Activated naive CD4-positive, alpha-beta T cell treated with anti-CD3 and anti-CD28 coated beads, Interleukin-2, amount 50 U/mL, for 24 hours (primary cell): ENCODE data around the gene ADCY4.
A peak's percentile ranks its signal among the peaks of the same experiment; 100 is the strongest.

ENCODE experiments used
- H3K27ac Mint-ChIP-seq: one replicate; pipeline ENCODE4 v1.8.0; 2021; ENCODE audit warnings: mild to moderate bottlenecking, mixed read lengths
- H3K27me3 Mint-ChIP-seq: one replicate; pipeline ENCODE4 v1.8.0; 2021; ENCODE audit warnings: mixed read lengths
- H3K36me3 Mint-ChIP-seq: one replicate; pipeline ENCODE4 v1.8.0; 2021; ENCODE audit warnings: mixed read lengths
- H3K4me1 Mint-ChIP-seq: one replicate; pipeline ENCODE4 v1.8.0; 2021; ENCODE audit warnings: mixed read lengths
- H3K4me3 Mint-ChIP-seq: one replicate; pipeline ENCODE4 v1.8.0; 2021; ENCODE audit warnings: mild to moderate bottlenecking, mixed read lengths
- H3K9me3 Mint-ChIP-seq: one replicate; pipeline ENCODE4 v1.8.0; 2021; ENCODE audit warnings: mixed read lengths

The ADCY4 gene

DNA sequence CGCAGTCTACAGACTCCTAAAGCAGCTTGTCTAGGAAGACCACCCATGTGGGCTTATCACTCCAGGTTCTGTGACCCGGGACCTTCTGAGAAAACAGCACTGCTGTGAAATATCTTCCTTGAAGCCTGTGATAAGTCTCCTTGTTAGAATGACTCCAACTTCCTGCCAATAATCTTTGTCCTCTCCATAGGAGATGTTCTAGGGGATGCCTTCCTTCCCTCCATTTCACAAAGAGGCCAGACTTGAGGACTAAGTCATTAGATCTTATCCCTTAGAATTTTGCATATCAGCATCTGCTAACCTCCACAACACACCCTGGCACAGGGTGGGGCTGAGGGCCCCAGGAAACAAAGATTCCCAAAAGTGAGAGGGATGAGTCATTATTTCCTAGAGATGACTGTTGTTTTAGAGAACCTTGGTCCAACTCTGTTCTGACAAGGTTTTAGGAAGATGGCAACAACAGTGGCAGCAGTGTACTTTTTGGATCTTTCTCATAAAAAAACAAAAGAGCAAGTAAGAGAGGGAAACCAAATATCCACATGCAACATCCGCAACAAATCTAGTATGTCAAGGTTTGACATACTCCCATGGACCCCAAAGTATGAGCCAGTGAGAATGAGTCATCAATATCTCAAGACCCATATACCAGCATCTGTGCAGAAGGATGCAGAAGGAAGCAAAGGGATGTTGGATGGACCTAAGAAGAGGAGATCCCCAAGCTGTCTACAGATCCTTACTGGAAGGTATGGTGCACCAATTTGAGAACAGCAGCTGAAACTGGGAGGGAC lies 17.5 kb downstream of the ADCY4 start:
- peaks cover 43% of the 10 kb centered on the region for H3K4me1 Mint-ChIP-seq
- no peaks in the 10 kb centered on the region for H3K27me3 Mint-ChIP-seq
- H3K4me3 Mint-ChIP-seq = peak overlapping the region; percentile 7
- H3K27ac Mint-ChIP-seq = peak overlapping the region; percentile 35
- H3K9me3 Mint-ChIP-seq = no peaks in the 10 kb centered on the region
- peaks cover 2% of the 10 kb centered on the region for H3K36me3 Mint-ChIP-seq

DNA sequence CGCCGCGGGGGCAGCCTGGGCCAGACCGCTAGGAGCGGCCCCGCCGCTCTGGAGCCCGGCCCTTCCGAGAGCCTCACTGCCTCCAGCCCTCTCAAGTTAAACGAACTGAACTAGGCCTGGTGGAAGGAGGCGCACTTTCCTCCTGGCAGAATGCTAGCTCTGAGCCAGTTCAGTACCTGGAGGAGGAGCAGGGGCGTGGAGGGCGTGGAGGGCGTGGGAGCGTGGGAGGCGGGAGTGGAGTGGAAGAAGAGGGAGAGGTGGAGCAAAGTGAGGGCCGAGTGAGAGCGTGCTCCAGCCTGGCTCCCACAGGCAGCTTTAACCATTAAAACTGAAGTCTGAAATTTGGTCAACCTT lies 18.3 kb downstream of the ADCY4 start:
- Mint-ChIP-seq H3K4me1 (peaks cover 51% of the 10 kb centered on the region), H3K27me3 (no peaks in the 10 kb centered on the region), H3K9me3 (no peaks in the 10 kb centered on the region), H3K27ac (no peak overlapping the region), H3K4me3 (no peak overlapping the region), H3K36me3 (peaks cover 3% of the 10 kb centered on the region)

DNA sequence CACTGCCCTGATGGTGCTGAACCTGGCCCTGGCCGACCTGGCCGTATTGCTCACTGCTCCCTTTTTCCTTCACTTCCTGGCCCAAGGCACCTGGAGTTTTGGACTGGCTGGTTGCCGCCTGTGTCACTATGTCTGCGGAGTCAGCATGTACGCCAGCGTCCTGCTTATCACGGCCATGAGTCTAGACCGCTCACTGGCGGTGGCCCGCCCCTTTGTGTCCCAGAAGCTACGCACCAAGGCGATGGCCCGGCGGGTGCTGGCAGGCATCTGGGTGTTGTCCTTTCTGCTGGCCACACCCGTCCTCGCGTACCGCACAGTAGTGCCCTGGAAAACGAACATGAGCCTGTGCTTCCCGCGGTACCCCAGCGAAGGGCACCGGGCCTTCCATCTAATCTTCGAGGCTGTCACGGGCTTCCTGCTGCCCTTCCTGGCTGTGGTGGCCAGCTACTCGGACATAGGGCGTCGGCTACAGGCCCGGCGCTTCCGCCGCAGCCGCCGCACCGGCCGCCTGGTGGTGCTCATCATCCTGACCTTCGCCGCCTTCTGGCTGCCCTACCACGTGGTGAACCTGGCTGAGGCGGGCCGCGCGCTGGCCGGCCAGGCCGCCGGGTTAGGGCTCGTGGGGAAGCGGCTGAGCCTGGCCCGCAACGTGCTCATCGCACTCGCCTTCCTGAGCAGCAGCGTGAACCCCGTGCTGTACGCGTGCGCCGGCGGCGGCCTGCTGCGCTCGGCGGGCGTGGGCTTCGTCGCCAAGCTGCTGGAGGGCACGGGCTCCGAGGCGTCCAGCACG lies 18.9 kb downstream of the ADCY4 start:
- Mint-ChIP-seq H3K4me3 (no peak overlapping the region), H3K36me3 (peaks cover 3% of the 10 kb centered on the region), H3K27ac (no peak overlapping the region), H3K4me1 (peaks cover 53% of the 10 kb centered on the region), H3K27me3 (no peaks in the 10 kb centered on the region), H3K9me3 (no peaks in the 10 kb centered on the region)

DNA sequence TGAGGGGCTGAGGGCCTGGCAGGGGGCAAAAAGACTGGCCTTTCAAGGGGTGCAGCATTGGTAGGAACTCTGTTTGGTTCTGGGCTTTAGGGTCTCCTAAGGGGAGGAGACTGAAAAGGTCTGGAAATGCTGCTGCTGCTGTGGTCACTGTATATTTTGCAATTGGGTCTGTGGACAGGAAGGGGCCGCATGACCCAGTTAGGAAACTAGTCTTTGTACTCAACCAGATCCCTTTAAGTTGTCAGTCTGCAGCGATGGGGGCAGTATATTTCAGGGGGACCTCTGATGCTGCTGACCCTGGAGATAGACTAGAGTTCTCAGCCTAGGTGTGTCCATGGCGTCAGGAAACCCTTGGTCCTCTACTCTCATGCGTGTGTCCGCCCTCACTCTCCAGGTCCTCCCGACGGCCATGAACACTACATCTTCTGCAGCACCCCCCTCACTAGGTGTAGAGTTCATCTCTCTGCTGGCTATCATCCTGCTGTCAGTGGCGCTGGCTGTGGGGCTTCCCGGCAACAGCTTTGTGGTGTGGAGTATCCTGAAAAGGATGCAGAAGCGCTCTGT lies 19.5 kb downstream of the ADCY4 start:
- H3K4me3 Mint-ChIP-seq = no peak overlapping the region
- H3K4me1 Mint-ChIP-seq = peaks cover 55% of the 10 kb centered on the region
- H3K27ac Mint-ChIP-seq = no peak overlapping the region
- peaks cover 3% of the 10 kb centered on the region for H3K36me3 Mint-ChIP-seq
- no peaks in the 10 kb centered on the region for H3K9me3 Mint-ChIP-seq
- H3K27me3 Mint-ChIP-seq = no peaks in the 10 kb centered on the region

DNA sequence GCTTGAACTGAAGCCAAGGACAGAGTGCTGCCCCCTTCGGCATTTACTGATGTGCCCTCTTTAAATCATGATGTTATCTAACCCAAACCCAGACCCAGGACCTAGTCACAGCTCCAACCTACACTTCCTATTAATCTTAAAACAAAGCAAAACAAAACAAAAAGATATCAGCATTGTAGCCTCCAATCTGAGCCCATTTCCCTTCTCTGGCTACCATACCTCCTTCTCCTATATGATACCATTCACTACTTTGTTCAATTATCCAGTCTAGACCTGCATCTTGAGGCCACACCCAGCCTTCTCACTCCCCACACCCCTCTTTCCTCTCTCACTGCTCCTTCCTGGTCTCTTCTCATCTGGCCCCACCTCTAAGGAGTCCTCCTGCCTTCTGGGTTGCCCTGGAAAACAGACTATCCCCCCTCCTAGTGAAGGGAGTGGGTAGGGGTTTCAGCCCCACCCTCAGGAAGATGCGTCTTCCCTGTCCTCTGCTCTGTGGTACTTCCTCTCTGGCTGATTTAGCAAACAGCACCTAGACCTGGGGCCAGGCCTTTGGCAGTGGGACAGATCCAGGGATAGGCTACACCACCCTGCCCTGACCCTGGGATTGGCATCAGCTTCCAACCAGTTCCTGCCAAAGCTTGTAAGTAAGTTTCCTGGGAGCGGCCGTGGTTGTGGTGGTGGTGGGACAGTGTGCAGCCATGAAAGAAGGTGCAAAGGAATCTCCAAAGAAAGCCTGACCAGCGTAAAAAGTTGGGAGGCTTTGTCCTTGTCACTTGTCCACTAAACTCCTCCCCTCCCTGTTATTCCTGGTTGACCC lies 20.3 kb downstream of the ADCY4 start:
- Mint-ChIP-seq H3K4me1 (peaks cover 63% of the 10 kb centered on the region), H3K4me3 (peak overlapping the region; percentile 34), H3K36me3 (peaks cover 3% of the 10 kb centered on the region), H3K27me3 (no peaks in the 10 kb centered on the region), H3K9me3 (no peaks in the 10 kb centered on the region), H3K27ac (peak overlapping the region; percentile 84)

DNA sequence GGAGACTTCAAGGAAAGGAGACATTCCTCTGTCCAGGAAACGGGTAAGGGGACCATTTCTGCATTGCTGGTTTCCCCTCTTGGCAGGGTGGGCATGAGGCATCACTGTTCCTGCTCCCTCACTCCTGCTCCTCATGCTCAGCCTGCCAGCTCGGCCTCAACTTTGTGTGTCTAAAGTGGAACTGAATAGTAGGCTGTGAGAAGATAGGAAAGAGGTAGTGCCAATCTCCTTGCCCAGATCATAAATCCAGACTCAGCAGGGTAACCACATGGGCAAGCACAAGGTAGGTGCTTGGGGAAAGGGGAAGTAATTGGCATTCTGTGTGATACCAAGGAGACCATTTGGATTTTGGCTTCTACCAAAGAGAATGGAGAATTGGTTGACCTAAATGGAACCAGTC lies 21.0 kb downstream of the ADCY4 start:
- Mint-ChIP-seq H3K9me3 (no peaks in the 10 kb centered on the region), H3K36me3 (peaks cover 3% of the 10 kb centered on the region), H3K27ac (peak overlapping the region; percentile 56), H3K4me1 (peaks cover 70% of the 10 kb centered on the region), H3K27me3 (no peaks in the 10 kb centered on the region), H3K4me3 (peak overlapping the region; percentile 35)

DNA sequence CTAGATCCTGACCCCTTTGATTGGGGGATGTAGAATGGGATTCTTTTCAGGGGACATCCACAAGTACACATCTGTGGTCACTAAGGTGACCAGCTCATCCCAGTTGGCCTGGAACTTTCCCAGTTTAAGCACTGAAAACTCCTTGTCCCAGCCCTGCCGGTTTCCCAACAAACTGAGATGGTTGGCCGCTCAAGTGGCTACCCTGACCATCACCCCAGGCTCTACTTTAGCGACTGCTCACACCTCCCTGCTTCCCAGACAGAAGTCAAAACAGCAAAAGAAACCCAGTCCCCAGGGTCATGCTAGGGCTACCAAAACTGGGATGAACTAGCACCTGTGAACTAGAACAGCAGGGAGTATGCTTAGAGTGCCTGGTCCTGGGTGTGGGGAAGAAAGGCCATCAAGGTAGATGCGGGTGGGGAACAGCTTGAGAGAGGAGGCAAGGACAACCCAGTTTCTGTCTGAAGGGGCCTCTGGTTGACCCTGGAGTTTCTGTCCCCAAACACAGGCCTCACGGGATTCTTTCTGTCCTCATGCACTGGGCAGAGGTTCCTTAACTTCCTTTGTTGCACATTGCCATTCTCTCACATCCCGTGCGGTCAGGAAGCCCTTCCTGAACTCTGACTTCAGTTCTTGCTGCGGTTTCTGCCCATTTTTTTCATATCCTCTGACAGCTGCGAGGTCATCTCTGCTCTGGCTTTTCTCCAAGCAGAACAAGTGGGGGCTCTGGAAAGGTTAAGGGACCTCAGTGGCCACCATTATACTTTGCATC lies 21.9 kb downstream of the ADCY4 start:
- no peaks in the 10 kb centered on the region for H3K27me3 Mint-ChIP-seq
- peaks cover 76% of the 10 kb centered on the region for H3K4me1 Mint-ChIP-seq
- H3K36me3 Mint-ChIP-seq = peaks cover 6% of the 10 kb centered on the region
- H3K27ac Mint-ChIP-seq = peak overlapping the region; percentile 82
- peak overlapping the region; percentile 80 for H3K4me3 Mint-ChIP-seq
- no peaks in the 10 kb centered on the region for H3K9me3 Mint-ChIP-seq

DNA sequence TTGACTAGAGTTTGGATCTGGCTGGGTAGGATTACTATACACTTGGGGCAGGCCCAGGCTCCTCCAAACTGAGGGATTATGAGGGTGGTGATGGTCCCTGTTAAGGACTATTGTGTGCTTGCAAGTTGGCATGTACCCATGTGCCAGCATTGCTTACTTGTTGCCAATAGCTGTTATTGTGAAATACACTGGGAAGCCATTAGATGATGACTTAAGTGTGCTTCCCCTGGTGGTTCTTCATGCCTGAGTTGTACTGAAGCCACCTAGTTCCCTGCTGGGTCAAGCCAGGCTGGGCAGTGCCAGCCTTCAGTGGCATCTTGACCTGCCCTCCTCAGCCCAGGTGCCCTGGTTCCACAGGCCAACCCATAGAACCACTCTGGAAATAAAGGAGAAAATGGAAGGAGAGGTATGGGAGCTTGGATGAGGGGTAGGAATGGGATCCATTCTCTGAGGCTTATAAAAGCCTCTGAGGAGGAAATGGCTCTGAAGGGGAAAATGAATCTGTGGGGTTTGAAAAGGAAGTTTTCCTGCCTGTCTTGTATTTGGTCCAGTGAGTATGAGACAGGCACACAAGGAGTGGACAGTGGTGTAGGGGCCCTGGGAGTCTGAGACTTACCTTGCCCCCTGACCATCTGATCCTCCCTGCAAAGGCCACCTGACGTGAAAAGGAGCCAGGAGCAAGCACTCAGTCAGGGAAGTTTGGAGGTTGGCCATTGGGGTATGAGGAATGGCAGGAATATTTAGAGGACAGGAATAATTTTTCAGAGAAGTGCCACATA lies 22.8 kb downstream of the ADCY4 start:
- Mint-ChIP-seq H3K4me3 (peak overlapping the region; percentile 80), H3K27me3 (no peaks in the 10 kb centered on the region), H3K4me1 (peaks cover 75% of the 10 kb centered on the region), H3K27ac (peak overlapping the region; percentile 82), H3K36me3 (peaks cover 4% of the 10 kb centered on the region), H3K9me3 (no peaks in the 10 kb centered on the region)

DNA sequence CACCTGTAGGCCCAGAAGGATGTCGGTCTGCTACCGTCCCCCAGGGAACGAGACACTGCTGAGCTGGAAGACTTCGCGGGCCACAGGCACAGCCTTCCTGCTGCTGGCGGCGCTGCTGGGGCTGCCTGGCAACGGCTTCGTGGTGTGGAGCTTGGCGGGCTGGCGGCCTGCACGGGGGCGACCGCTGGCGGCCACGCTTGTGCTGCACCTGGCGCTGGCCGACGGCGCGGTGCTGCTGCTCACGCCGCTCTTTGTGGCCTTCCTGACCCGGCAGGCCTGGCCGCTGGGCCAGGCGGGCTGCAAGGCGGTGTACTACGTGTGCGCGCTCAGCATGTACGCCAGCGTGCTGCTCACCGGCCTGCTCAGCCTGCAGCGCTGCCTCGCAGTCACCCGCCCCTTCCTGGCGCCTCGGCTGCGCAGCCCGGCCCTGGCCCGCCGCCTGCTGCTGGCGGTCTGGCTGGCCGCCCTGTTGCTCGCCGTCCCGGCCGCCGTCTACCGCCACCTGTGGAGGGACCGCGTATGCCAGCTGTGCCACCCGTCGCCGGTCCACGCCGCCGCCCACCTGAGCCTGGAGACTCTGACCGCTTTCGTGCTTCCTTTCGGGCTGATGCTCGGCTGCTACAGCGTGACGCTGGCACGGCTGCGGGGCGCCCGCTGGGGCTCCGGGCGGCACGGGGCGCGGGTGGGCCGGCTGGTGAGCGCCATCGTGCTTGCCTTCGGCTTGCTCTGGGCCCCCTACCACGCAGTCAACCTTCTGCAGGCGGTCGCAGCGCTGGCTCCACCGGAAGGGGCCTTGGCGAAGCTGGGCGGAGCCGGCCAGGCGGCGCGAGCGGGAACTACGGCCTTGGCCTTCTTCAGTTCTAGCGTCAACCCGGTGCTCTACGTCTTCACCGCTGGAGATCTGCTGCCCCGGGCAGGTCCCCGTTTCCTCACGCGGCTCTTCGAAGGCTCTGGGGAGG lies 23.9 kb downstream of the ADCY4 start, which contains the start of gene LTB4R:
Gene LTB4R (plus strand): TSS at position 857 of the 959 bp plus-strand sequence. CDS start 4,150 bp downstream, outside the sequence.
- Mint-ChIP-seq H3K36me3 (peaks cover 7% of the 10 kb centered on the region), H3K4me1 (peaks cover 75% of the 10 kb centered on the region), H3K4me3 (peak within 1 kb of the TSS; percentile 83), H3K9me3 (no peaks in the 10 kb centered on the region), H3K27ac (peak within 1 kb of the TSS; percentile 87), H3K27me3 (no peaks in the 10 kb centered on the region)

DNA sequence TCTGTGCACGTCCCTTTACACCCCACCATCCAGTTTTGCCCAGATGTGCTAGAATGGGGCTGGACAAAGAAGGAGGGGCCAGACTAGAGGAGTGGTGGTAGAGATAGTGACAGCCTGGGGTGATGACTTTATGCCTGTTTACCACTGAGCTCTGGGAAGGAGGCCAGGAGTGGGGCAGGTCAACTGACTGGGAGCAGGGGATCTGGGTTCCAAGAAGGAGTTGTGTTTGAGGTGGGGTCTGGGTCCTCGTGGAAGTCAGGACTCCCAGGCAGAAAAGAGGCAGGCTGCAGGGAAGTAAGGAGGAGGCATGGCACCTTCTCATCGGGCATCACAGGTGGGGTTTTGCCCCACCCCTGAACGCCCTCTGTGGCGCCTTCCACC lies 24.6 kb downstream of the ADCY4 start:
- H3K27me3 Mint-ChIP-seq = no peaks in the 10 kb centered on the region
- H3K4me1 Mint-ChIP-seq = peaks cover 71% of the 10 kb centered on the region
- H3K4me3 Mint-ChIP-seq = peak overlapping the region; percentile 83
- H3K27ac Mint-ChIP-seq = peak overlapping the region; percentile 87
- H3K36me3 Mint-ChIP-seq = peaks cover 11% of the 10 kb centered on the region
- H3K9me3 Mint-ChIP-seq = no peaks in the 10 kb centered on the region

DNA sequence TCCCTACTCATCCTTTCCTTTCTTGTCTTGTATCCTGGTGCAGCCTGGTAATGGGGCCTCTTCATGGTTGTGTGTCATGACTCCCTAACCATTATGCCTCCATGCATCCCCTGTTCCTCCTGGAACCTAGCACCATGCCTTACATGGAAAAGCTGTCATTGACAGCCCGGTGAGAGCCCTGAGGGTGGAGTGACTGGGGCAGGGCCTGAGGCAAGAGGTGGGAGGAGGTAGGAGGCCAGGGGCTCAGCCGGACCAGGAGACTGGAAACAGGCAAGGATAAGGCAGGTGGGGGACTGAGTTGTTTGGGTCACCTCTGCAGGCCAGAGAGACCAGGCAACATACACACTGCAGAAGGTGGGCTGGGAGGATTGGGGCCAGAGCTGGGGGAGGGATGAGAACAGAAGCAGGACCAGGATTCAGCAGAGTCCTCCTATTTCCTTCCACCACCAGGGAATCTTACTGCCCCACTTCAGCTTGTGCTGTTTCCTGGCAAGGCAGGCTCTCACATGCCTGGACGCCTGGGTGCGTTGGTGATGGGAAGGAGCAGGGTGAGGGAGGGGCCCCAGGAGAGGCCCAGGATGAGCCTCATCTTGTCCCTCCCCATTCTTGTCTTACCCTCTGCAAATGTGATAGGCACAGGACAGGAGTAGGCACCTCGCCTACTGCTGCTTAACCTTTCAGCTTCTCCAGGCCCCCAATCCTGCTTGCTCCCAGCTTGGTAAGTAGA lies 25.2 kb downstream of the ADCY4 start, which contains the start of gene LTB4R2:
Gene LTB4R2 (plus strand): TSS at position 603 of the 727 bp plus-strand sequence. CDS start 525 bp downstream, outside the sequence.
- Mint-ChIP-seq H3K36me3 (peaks cover 14% of the 10 kb centered on the region), H3K27ac (peak within 1 kb of the TSS; percentile 87), H3K4me3 (peak within 1 kb of the TSS; percentile 83), H3K27me3 (no peaks in the 10 kb centered on the region), H3K4me1 (peaks cover 66% of the 10 kb centered on the region), H3K9me3 (no peaks in the 10 kb centered on the region)

DNA sequence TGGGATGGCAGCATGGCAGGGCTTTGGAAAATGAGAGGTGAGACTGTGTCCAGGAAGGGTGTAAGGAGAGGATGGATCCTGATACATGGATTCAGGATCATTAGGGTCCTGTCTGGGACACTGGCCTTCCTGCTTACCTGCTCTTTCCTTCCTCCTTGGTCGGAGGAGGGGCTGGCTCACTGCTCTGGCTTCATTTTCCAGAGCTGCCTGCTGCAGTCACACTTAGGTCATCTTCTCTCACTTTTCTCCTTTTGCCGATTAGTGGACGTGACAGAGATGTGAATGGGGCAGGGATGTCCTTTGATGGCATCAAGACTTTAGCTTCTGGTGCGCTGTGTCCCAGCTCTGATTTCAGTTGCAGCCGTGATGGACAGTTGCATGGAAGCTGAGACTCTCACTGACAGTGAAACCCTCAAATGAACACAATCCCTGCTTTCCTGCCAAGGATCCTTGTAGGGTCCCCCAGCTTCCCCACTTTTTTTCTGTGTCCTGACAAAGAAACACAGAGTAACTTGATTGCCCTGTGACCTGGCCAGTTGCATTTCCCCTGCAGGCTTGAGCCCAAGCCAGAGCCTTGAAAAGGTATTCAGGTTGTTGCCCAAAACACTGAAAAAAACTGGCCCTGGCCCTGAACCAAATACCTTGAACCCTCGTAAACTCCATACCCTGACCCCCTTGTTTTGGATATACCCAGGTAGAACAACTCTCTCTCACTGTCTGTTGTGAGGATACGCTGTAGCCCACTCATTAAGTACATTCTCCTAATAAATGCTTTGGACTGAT lies 26.3 kb downstream of the ADCY4 start:
- H3K36me3 Mint-ChIP-seq = peaks cover 23% of the 10 kb centered on the region
- peak overlapping the region; percentile 6 for H3K4me3 Mint-ChIP-seq
- peak overlapping the region; percentile 31 for H3K27ac Mint-ChIP-seq

More for the DNA sequence above, 26.3 kb downstream of the ADCY4 start:
- Mint-ChIP-seq H3K9me3 (no peaks in the 10 kb centered on the region), H3K4me1 (peaks cover 54% of the 10 kb centered on the region), H3K27me3 (no peaks in the 10 kb centered on the region)
